Forelimb muscle (tissue), 1 donor: Measurements from ENCODE around the gene ZFTA. TPM values are rescaled to one million over a fixed set of nuclear protein-coding genes. Genes with fewer than 3 reads are reported as not detected.
"Not testable (repeated sequence)": the region's sequence is repeated elsewhere in the genome, so short reads cannot be mapped to it uniquely, and the experiment has no call there.

Experiments
- DNase-seq: peaks from one replicate; pipeline ENCODE4 v3.0.0-alpha.2; 2013; ENCODE audit warnings: low read depth
- polyA plus RNA-seq: library from polyadenylated mRNA; unstranded; fragments of 120-200 nt; gene quantifications from one replicate; pipeline ENCODE4 v1.2.1, GENCODE V29; 2013; ENCODE audit not compliant: insufficient read length

The ZFTA gene
- 30.2 TPM for polyA plus RNA-seq

GRCh38 chr11:63768237-63769041 is at the start of gene ZFTA:
TSS of gene ZFTA (minus strand) at chr11:63768775. CDS start at chr11:63768622, 153 bp downstream.
- no peak for DNase-seq

- no peak for DNase-seq
Observed at GRCh38 chr11:63817758-63818498, 49.4 kb upstream of the ZFTA start.

DNA sequence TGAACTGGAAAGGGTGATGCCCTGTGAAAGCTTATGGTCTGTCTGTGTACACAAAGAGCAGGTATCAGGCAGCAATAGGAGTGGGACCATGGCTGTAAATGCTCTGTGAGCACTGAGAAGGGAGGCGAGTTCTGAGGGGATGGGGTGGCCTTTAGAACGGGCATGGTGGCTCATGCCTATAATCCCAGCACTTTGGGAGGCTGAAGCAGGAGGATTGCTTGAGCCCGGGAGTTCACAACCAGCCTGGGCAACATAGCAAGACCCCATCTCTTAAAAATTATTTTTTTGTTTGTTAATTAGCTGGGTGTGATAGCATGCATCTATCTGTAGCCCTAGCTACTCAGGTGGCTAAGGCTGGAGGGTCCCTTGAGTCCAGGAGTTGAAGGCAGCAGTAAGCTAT is 48.2 kb upstream of the ZFTA start:
- DNase-seq, result no peak

DNA sequence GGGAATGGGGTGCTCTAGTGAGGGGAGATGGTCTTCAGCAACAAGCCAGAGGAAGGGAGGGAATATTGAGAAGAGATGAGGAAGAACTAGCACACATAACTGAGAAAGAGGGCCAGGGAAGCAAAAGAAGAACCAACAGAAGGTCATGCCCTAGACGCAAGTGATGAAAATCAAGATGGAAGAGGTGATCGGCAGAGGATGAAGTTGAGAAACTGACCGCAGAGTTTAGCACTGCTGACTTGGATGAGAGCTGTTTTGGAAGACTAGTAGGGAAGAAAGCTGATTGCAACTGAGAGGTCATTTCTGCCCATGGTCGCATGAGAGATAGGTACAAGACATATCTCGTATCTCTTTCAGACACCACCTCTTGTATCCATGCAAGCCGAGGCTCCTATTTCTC is 47.6 kb upstream of the ZFTA start:
- no peak for DNase-seq

- DNase-seq, result no peak
Observed at GRCh38 chr11:63814383-63814736, 45.8 kb upstream of the ZFTA start.

GRCh38 chr11:63813563-63814382 is 45.2 kb upstream of the ZFTA start:
- DNase-seq, result no peak

DNA sequence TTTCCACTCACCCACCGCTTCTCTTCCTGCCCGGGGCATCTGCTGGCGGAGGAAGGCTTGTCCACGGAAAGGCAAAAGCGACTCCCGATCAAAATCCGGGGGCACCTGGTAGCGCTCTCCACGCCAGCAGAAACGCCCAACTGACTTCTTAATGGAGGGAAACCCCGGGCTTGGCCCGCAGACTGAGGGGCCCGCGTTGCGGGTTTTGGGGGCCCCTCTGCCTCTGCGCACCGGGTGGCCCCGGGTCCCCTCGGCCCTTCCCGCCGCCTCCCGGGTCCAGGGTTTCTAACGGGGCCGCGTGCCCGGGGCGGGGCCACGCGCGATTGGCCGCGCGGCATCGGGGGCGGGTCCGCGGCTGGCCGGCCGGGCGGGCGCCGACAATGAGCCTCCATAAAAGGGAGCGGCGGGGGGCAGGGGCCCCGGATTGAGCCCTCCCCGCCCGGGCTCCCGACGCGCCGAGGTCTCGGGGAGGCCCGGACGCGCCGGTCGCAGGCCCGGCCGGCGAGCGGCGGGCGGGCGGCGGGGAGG is 44.5 kb upstream of the ZFTA start, which contains the start of gene SPINDOC:
SPINDOC (plus strand) TSS at position 422 of the 528 bp plus-strand sequence. CDS start 231 bp downstream, outside the sequence.
- DNase-seq, result no peak

DNA sequence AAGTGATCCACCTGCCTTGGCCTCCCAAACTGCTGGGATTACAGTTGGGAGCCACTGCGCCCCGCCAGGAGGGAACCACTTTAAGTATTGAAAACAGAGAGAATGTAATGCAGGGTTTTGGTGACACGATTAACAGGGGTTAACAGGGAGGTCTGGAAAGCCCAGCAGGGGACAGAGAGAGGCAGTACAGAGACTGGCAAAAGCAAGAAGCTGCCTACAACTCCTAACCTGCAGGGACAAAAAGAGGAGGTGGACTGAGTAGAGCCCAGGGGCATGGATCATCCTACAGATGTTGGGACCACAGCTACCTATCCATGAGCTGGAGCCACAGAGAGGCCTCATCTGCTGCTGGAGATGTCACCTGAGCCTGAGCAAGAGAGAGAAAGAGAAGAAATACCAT is 42.9 kb upstream of the ZFTA start:
- no peak for DNase-seq

- not testable (repeated sequence) for DNase-seq
Observed at GRCh38 chr11:63810383-63810782, 41.8 kb upstream of the ZFTA start.

DNA sequence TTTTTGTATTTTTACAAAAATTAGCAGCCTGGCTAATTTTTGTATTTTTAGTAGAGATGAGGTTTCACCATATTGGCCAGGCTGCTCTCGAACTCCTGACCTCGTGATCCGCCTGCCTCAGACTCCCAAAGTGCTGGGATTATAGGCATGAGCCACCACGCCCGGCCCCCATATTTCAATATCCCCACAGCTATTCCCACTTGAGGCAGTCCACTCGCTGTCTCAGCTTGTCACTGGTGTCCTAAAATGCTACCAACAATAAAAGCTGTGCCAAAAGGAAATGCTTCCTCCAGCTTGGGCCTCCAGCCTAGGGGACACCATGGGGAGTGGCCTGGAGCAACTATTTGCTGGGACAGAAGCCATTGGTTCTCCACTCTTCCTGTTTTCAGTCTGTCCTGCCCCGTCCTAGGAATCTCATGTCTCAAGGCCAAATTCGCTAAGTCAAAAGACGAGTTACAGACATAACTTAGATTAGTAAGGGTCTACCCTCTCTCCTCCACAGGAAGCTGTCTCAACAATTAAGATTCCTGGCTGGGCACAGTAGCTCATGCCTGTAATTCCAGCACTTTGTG is 37.4 kb upstream of the ZFTA start:
- DNase-seq, result no peak

GRCh38 chr11:63804259-63804658 is 35.7 kb upstream of the ZFTA start:
- no peak for DNase-seq

- no peak for DNase-seq
Observed at GRCh38 chr11:63802637-63803414, 34.3 kb upstream of the ZFTA start.

- DNase-seq, result no peak
Observed at GRCh38 chr11:63800921-63801320, 32.3 kb upstream of the ZFTA start.

DNA sequence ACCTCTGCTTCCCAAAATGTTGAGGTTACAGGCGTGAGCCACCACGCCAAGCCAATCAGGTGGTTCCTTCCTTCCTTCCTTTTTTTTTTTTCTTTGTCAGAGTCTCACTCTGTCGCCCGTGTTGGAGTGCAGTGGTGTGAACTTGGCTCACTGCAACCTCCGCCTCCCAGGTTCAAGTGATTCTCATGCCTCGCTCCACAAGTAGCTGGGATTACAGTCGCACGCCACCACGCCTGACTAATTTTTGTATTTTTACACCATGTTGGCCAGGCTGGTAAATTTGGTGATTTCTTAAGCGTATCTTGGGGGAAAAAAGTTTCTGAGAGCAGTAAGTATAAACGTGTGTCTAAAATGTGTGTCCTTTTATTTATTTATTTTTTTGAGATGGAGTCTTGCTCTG is 26.5 kb upstream of the ZFTA start:
- no peak for DNase-seq

DNA sequence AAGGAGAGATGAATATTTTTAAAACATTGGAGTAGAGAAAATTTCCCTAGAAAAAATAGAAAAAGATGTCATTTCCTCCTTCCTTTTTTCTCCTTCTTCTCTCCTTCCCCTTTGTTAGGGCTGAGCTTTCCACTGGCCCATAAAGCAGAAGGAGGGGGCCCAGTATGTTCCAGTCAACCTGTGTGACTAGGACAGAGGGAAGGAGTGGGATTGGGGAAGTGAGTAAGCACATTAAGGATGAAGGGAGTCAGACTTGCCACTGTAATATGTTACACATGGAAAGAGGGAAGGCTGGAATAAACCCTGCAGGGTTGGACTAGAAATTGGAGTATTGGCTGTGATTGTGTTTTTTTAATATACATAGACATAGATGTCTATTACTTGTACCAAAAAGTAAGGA is 24.6 kb upstream of the ZFTA start:
- no peak for DNase-seq

DNA sequence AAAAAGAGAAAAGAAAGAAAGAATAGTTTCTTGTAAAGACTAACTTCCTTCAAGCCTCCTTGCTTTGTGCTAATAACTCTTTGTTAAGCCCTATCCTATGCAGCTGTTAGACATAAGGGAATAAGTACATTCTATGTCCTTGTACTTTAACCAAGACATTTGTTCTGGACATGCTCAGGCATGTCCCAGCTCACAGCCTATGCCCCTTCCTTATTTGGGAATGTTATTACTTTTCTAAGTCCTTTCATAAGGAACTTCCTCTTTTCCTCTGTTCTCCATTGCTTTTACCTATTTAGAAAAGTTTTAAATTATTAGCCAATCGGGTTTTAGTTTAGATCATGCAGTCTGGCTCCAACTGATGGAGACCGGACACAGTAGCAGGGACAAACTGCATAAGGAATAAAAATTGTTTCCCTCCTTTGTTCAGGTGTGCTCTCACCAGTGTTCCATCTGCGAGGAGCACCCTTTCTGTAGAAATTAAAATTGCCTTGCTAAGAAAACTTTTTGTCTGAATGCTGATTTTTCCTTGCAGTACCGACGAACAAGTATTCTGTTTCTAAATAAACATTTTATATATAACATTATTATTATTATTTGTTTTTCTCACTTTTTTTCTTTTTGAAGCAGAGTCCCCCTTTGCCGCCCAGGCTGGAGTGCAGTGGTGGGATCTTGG is 23.1 kb upstream of the ZFTA start:
- DNase-seq, result no peak

DNA sequence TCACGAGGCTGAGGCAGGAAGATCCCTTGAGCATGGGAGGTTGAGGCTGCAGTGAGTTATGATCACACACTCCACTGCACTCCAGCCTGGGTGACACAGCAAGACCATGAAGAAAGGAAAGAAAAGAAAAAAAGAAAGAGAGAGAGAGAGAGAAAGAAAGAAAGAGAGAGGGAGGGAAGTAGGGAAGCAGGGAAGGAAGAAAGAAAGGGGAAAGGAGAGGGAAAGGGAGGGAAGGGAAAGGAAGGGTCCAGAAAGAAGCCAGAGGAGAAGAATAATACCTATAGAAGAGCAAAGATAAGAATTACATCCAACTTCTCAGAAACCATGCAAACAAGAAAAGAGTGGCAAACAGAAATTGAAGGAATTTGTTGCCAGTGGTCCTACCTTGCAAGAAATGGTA is 17.2 kb upstream of the ZFTA start:
- no peak for DNase-seq

DNA sequence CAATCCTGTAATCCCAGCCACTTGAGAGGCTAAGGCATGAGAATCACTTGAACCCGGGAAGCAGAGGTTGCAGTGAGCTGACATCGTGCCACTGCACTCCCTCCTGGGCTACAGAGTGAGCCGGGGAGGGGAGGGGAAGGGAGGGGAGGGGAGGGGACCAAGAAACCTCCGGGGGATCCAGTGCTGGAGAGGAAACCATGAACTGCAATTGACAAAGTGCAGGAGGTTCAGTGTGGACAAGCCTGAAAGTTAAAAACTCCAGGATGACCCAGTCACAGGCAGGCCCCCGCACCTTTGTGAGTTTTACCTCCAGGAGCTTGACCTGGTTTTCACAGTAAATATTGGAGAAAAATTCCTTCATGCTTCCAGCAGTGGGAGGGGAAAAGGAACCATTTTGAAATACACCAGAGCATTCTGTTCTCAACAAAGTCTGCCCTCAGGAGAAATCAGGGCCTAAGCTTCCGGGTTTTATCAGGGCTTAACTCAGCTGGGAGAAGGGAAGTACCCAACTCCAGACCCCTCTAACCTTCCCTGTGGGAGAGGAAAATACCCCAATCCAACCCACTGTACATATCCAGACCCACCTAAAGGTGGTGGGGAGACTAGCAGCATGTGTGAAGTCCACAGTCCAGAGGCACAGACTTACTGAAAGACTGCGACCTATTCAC is 15.5 kb upstream of the ZFTA start:
- no peak for DNase-seq

DNA sequence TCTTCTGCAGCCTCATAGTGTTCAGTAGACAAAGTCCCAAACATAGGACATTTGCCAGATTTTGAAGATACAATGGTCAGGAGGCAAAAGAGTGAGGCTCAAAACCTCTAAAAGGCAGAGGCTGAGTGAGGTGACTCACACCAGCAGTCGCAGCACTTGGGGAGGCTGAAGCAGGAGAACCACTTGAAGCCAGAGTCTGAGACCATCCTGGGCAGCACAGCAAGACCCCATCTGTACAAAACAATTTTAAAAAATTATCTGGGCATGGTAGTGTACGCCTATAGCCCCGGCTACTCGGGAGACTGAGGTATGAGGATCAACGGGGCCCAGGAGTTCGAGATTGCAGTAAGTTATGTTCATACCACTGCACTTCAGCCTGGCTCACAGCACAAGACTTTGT is 14.2 kb upstream of the ZFTA start:
- no peak for DNase-seq

GRCh38 chr11:63779039-63779438 is 10.5 kb upstream of the ZFTA start:
- no peak for DNase-seq
